Measurements from ENCODE around the gene STK38. TPM values are rescaled to one million over a fixed set of nuclear protein-coding genes. Genes with fewer than 3 reads are reported as not detected.

Gene STK38
- total RNA-seq, 1 experiment from 2014 or later = 53.3 TPM

DNA sequence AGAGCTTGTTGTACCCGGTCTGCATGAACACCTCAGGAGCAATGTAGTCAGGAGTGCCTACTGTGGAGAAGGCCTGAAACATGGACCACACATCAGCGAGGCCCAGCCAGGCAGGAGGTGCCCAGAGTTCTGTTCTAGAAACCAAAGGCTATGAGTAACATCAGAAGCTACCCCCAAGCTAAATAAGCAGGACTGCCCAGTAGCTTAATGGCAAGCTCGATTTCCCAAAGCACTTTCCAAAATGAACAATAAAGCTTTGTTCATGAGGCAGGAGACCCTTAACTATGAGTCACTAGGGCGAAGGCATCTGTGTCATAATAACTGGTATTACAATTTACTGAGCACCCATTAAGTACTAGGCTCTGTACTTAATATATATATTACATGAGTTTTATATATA lies 47.4 kb downstream of the STK38 start:
- CTCF ChIA-PET = interaction anchor here (0.6 kb wide), 1 partner anchor 115 kb away, joined by 4 read pairs; no protein-coding TSS in a partner anchor
- no peak for DNase-seq
- Histone ChIP-seq H3K9me3 (ENCODE audit: insufficient read depth, low read depth) (no peaks in the 10 kb centered on the region), H3K27ac (no peak overlapping the region), H3K4me2 (no peak overlapping the region), H3K4me3 (no peak overlapping the region), H3F3A (ENCODE audit: insufficient read depth, low read depth) (peaks cover 11% of the 10 kb centered on the region; the same call in 1 of the 2 replicates), H2AFZ (no peak overlapping the region), H3K9me2 (ENCODE audit: insufficient read depth) (no peaks in the 10 kb centered on the region), H4K20me1 (ENCODE audit: insufficient read depth) (no peaks in the 10 kb centered on the region; the same call in 1 of the 2 replicates), H3K79me2 (ENCODE audit: low read depth) (no peaks in the 10 kb centered on the region), H3K27me3 (ENCODE audit: insufficient read depth, low read depth) (no peaks in the 10 kb centered on the region), H3K36me3 (ENCODE audit: low read depth) (peaks cover 44% of the 10 kb centered on the region), H3K4me1 (replicated peaks; ENCODE audit: insufficient read depth) (no peaks in the 10 kb centered on the region)
- TF ChIP-seq EZH2 (IDR thresholded peaks at IDR 0.05; ENCODE audit: low read depth) (no peak), CTCF (conservative IDR thresholded peaks at IDR 0.05) (no peak)
- intact Hi-C loops (cut with micrococcal nuclease; ENCODE audit: unreplicated experiment) = no loop called here
- POLR2A ChIA-PET (ENCODE audit: unreplicated experiment) = no interaction called here
- no TSS peak for BruUV-seq (replicated peaks)

- Histone ChIP-seq H2AFZ (no peak overlapping the region), H3K79me2 (ENCODE audit: low read depth) (no peaks in the 10 kb centered on the region), H3K9me3 (ENCODE audit: insufficient read depth, low read depth) (no peaks in the 10 kb centered on the region), H4K20me1 (ENCODE audit: insufficient read depth) (no peaks in the 10 kb centered on the region; the same call in 1 of the 2 replicates), H3K27ac (0 out of 2 replicates have a peak overlapping the region, but pooled peaks have one; percentile 20), H3F3A (ENCODE audit: insufficient read depth, low read depth) (peaks cover 39% of the 10 kb centered on the region), H3K36me3 (ENCODE audit: low read depth) (peaks cover 25% of the 10 kb centered on the region), H3K27me3 (ENCODE audit: insufficient read depth, low read depth) (no peaks in the 10 kb centered on the region), H3K4me1 (replicated peaks; ENCODE audit: insufficient read depth) (peaks cover 18% of the 10 kb centered on the region), H3K4me3 (no peak overlapping the region), H3K9me2 (ENCODE audit: insufficient read depth) (no peaks in the 10 kb centered on the region), H3K4me2 (no peak overlapping the region)
- intact Hi-C loops (cut with micrococcal nuclease; ENCODE audit: unreplicated experiment) = no loop called here
- TF ChIP-seq EZH2 (IDR thresholded peaks at IDR 0.05; ENCODE audit: low read depth) (no peak), CTCF (conservative IDR thresholded peaks at IDR 0.05) (no peak)
- CTCF ChIA-PET = no interaction called here
- POLR2A ChIA-PET (ENCODE audit: unreplicated experiment) = no interaction called here
- BruUV-seq (replicated peaks) = no TSS peak
- DNase-seq = no peak
Observed at GRCh38 chr6:36495086-36495485, 52.2 kb downstream of the STK38 start.

DNA sequence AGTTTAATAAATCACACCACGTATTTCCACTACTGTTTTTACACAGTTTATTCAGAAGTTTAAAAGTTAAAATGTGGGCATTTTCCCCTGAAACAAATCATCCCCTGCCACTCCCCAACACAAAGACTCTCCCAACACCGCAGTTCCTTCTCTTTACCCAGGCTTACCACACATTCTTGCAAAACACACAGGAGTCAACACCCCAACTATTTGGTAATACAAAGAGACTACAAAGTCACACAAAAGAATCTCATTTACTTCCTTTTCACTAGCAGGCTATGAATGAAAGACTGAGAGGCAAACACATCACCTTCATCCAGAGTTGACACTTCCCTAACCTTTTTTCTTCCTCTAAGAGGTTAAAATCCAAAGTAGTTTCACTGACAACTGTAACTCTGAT lies 53.4 kb downstream of the STK38 start:
- Histone ChIP-seq H3F3A (ENCODE audit: insufficient read depth, low read depth) (peaks cover 39% of the 10 kb centered on the region), H3K4me2 (peak overlapping the region; percentile 2), H2AFZ (no peak overlapping the region), H3K79me2 (ENCODE audit: low read depth) (no peaks in the 10 kb centered on the region), H3K27me3 (ENCODE audit: insufficient read depth, low read depth) (no peaks in the 10 kb centered on the region), H3K9me2 (ENCODE audit: insufficient read depth) (no peaks in the 10 kb centered on the region), H3K36me3 (ENCODE audit: low read depth) (peaks cover 19% of the 10 kb centered on the region), H3K4me3 (no peak overlapping the region), H3K27ac (peak overlapping the region; percentile 20), H4K20me1 (ENCODE audit: insufficient read depth) (no peaks in the 10 kb centered on the region; the same call in 1 of the 2 replicates), H3K4me1 (replicated peaks; ENCODE audit: insufficient read depth) (peaks cover 18% of the 10 kb centered on the region), H3K9me3 (ENCODE audit: insufficient read depth, low read depth) (no peaks in the 10 kb centered on the region)
- intact Hi-C loops (cut with micrococcal nuclease; ENCODE audit: unreplicated experiment) = loop anchor here (5.0 kb wide), 1 partner anchor 72 kb away; no protein-coding TSS in a partner anchor
- TF ChIP-seq EZH2 (IDR thresholded peaks at IDR 0.05; ENCODE audit: low read depth) = no peak
- TF ChIP-seq CTCF (conservative IDR thresholded peaks at IDR 0.05) = no peak
- ChIA-PET CTCF (no interaction called here), POLR2A (ENCODE audit: unreplicated experiment) (interaction anchor here (0.5 kb wide), 1 partner anchor 314 kb away, joined by 3 read pairs; no protein-coding TSS in a partner anchor)
- peak in 1 of 2 experiments; percentile 83 for DNase-seq
- no TSS peak for BruUV-seq (replicated peaks)
